Inflammatory macrophage (primary cell): ENCODE results near the gene AURKA.
A peak's percentile ranks its signal among the peaks of the same experiment; 100 is the strongest.
"Not testable (repeated sequence)": the region's sequence is repeated elsewhere in the genome, so short reads cannot be mapped to it uniquely, and the experiment has no call there.

Experiments
- DNase-seq, 2 donors: peaks; one replicate each; pipeline ENCODE4 v3.0.0-alpha.2; 2020 to 2022

Gene AURKA

DNA sequence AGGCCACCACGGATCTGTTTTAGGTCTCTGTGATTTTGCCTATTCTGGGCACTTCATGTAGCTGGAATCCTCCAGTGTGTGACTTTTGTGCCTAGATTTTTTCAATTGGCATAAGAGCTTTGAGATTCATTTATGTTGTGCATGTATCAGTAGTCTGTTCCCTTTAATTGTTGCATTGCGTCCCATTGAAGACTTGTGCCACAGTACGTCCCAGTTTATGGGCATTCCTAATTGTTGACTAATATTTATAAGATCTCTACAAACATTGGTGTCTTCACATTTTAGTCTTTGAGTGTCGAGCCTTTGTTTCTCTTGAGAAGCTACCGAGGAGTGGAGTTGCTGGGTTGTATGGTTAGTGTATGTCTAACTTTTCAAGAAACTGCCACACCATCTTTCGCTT lies 33.9 kb downstream of the AURKA start:
- no peak for DNase-seq

DNA sequence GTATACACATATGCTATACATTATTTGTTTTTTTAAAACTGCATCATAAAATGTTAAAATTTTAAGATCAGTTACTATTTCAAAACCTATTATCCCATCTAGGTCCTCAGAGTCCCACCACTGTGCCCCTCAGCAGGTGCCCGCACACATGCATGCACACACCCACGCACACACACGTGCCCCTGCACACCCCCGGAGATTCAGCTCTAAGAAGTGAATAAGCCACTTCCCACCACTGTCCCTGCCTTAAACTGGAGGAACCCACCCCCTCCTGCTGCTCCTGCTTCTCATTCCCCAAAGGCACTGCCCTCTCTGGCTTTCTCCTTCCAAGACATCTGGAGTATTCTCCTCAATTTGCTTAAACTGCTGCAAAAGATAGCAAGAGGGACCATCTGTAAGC lies 38.7 kb downstream of the AURKA start:
- DNase-seq = no peak

GRCh38 chr20:56352345-56353055 lies 39.5 kb downstream of the AURKA start:
- no peak for DNase-seq

DNA sequence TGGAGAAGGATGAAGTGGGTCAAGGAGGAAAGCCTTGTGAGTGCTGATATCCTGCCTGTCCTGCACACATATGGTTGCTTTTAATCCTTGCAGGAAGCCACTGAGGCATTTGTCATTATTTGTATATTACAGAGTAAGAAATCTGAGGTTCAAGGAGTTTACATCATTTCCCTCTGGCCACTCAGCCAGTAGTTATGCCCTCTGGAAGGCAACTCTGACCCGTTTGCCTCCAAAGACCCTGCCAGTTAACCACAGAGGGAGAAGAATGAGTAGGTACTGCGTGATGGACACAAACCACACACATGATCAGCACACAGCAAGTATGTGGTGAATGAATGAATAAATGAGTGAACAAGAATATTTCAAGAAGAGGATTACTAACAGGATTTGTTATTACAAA lies 41.2 kb downstream of the AURKA start:
- no peak for DNase-seq

GRCh38 chr20:56348746-56349145 lies 43.3 kb downstream of the AURKA start:
- DNase-seq = peak in 1 of 2 donors; percentile 15

- DNase-seq = no peak
Observed at GRCh38 chr20:56348305-56348693, 43.7 kb downstream of the AURKA start.

DNA sequence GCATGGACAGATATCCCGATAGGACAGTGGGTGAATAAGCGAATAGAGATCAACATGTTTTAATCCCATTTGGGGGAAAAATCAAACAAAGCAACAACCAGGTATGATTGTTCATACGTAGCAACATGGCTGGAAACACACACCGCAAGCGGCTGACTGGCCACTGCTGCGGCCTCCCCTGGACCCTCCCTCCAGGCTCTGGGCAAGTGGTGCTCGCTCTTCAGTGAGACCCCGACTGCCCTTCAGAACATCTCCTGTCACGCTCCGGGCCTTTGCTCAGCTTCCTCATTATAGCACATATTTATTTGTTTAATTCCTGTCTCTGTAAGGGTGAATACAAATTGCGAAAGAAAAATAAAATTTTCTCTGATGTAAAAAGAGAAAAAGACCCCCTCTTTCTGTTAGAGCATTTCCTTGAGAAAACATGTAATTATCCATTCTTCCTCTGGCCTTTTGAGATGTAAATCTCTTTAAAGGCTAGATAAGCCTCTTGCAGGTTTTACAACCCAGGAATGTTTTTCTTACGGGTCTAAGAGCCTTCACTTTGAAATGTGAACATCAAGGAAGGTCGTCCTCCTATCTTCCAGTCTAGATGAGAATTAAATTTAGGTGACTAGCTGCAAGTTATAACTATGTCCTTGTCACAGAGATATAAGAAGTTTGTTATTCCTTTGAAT lies 44.2 kb downstream of the AURKA start:
- DNase-seq = no peak

DNA sequence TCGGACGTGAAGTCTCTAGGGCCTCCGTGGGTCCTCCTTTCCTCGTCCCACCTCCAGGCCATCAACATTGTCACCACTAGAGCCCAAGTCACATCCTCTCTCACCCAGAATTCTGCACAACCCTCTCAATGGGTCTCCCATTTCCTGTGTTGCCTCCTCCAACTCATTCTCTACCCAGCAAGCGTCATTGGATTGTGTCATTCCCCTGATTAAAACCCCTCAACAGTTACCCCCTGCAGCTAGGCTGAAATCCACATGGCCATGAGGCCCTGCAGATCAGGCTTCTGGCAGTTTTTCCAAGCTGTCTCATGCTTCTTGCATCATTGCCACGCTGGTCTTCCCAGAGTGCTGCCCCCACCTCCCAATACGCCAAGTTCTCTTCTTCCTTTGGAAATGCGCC lies 46.1 kb downstream of the AURKA start:
- DNase-seq = no peak

- peak in 1 of 2 donors; percentile 59 for DNase-seq
Observed at GRCh38 chr20:56343861-56344381, 48.1 kb downstream of the AURKA start.

- DNase-seq = no peak
Observed at GRCh38 chr20:56342783-56343182, 49.2 kb downstream of the AURKA start.

GRCh38 chr20:56336709-56337108 lies 55.3 kb downstream of the AURKA start:
- not testable (repeated sequence) for DNase-seq

GRCh38 chr20:56328861-56329260 lies 63.2 kb downstream of the AURKA start:
- peak in 1 of 2 donors; percentile 7 for DNase-seq

DNA sequence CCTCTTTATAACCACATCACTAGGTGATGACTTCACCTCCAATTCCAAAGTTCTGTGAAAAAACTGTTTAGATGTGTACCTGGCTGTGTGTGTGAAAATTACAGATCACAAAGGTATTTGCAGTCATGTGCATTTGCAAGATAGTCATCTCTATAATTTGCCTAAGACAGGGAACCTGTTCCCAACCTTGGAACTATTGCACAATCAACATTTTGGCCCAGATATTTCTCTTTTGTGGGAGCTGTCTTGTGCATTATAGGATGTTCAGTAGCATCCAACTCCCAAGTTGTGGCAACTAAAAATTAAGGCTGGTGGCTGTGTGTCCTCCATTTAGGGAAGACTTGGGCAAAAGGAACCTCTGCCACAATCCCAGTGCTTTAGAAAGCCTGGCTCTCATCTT lies 67.2 kb downstream of the AURKA start:
- DNase-seq = no peak

DNA sequence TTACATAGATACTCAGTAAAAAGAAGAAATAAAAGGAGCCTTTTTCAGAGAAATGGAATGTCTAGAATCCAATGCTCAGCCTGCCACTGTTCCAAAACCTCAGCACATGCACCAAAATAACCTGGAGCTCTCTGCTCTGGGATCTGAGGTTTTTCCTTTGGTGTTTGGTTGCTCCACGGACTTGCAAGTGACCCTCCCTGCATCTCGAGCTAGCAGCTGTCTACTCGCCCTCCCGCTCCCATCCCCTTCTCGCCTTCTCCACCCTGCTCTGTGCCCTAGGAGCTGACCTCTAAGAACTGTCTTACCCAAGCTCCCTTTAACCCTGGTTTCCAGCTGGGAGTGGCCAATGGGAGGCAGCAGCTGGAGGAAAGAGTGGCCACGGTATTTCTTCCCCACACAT lies 68.4 kb downstream of the AURKA start:
- DNase-seq = no peak

DNA sequence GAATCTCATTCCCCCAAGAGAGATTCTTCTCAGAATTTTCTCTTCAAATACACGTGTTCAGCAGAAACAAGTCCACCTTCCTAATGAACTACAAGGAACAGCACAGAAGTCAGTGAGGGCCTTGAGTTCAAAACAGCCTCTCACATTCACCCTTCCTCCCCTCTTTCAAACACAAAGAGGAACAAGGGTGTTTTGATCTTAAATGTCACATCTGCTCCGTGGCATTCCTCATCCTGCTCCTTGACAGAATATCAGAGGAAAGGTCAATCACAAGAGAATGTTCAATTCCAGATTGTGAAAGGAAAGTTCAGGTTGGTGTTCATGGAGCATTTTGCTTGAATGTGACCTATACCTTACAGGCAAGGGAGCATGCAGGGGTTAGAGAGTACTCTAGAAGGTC lies 68.8 kb downstream of the AURKA start:
- no peak for DNase-seq

DNA sequence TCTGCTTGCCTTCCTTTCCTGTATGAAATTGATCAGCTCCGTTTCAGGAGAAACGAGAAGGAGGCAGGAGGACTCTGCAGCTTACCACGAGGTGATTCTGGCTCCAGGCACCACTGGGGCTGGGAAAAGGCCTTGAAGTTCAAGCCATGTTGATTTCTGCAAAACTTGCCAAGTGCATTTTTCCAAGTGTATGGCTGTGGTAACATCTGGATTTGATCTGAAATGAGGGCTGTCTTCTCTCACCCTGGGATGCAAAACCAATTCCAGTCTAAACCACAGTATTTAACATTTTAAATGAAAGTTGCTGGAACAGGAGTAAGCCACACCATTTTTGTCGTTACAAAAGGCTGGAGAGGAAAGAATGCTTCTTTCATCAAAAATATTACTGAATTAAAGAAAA lies 69.3 kb downstream of the AURKA start:
- no peak for DNase-seq
